GM21367 (cell line): Measurements from ENCODE around the gene DDX52.
"Not testable (repeated sequence)": the region's sequence is repeated elsewhere in the genome, so short reads cannot be mapped to it uniquely, and the experiment has no call there.

Experiments
- ATAC-seq: cut with Tn5 transposase; IDR thresholded peaks from one replicate; pipeline ENCODE4 v1.9.1; 2021; ENCODE audit not compliant: unreplicated experiment

The DDX52 gene, protein sequence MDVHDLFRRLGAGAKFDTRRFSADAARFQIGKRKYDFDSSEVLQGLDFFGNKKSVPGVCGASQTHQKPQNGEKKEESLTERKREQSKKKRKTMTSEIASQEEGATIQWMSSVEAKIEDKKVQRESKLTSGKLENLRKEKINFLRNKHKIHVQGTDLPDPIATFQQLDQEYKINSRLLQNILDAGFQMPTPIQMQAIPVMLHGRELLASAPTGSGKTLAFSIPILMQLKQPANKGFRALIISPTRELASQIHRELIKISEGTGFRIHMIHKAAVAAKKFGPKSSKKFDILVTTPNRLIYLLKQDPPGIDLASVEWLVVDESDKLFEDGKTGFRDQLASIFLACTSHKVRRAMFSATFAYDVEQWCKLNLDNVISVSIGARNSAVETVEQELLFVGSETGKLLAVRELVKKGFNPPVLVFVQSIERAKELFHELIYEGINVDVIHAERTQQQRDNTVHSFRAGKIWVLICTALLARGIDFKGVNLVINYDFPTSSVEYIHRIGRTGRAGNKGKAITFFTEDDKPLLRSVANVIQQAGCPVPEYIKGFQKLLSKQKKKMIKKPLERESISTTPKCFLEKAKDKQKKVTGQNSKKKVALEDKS

DNA sequence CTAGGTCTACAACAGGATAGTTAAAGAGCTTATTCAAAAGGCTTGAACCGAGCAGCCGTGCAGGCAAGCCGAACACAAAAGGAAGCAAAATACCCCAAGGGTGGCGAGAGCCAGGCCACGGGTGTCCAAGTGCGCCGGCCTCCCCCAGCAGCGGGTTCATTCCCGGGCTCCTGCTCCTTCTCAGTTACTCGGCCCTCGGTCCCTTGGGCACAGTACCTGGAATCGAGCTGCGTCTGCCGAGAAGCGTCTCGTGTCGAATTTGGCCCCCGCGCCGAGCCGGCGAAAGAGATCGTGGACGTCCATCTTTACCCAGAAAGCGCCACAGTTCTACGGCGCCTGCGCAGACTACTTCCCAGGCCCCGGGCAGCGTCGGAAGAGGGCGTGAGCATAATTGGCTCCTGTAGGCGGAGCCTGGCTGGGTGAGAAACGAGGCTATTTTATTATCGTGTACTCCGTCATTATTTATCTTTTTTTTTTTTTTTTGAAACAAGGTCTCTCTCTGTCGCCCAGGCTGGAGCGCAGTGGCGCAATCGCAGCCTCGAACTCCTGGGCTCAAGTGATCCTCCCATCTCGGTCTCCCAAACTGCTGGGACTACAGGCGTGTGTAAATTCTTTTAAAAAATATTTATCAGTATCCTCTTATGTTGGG lies at the start of gene DDX52:
DDX52 (minus strand) TSS at position 329 of the 649 bp plus-strand sequence; CDS start at position 303, 26 bp downstream.
- no peak for ATAC-seq

DNA sequence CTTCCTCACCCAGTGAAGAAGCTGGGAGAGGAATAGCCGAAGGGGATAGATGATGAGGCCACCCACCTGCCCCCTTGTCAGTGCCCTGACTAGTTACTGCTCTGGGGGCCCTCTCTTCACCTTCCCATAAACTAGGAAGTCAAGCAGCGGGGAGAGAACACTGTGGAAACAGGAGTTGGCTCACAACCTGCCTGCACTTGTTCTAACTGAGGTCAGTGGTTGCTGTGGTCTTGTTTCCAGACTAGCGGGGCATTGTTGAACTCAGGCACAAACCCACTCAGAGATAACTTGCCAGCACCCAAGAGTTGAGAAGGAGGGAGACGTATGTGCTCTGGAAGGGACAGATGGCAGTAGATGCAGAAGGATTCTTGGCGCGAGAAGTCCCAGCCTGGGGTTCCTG lies 48.6 kb upstream of the DDX52 start:
- ATAC-seq, result no peak

DNA sequence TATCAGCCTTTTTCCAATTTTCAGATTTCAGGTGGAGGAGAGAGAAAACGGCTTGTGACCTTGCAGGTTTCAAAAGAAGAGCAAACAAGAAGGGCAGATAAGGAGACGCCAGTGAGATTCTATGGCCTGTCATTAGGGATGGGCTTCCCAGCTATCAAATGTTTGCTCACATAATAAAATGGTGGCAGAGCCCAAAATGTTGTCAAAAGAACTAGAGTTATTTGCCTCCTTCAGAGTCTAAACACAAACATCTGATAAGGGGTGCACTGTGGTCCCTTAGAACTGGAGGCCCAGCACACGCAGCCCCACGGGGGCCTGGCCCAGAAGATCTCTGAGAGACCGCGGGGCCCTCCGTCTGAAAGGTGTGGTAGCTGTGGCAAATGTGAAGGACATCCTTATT lies 46.1 kb upstream of the DDX52 start:
- ATAC-seq, result no peak

DNA sequence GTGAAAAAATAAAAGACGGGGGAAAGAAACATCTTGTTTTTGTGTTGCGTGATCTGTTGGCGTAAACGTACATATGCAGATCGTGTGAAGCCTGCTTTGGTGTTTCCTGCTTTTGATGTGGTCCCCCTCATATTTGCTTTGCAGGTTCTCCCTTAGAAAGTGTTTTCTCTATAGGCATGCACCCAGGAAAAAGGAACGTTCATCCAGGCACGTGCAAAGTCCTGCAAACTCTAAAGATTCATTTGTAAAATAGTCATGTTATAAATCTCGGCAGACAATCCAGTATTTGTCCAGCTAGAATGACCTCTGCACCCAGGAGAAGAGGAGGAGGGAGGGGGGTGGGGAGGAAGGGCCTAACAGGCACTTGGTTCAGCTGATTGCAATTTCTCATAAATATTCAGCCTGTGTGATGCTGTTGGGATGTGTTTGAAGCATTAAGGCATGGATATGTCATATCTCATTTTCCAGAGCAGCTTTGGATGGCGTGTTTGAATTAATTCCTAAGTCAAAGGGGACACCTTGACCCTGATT lies 40.3 kb upstream of the DDX52 start:
- ATAC-seq, result no peak

DNA sequence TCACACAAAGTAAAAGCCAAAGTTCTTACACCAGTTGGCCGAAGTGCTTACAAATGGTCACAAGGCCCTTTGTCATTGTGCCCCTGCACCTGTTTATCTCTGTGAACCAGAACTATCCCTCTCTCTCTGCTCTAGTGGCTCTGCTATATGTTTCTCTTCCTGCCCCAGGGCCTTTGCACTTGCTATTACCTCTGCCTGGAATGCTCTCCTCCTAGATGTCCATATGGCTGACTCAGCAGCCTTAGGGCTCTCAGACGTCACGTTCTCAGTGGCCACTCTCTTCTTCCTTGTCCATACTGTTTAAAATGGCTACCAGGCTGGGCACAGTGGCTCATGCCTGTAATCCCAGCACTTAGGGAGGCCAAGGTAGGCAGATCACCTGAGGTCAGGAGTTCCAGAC lies 38.8 kb upstream of the DDX52 start:
- ATAC-seq, result no peak

DNA sequence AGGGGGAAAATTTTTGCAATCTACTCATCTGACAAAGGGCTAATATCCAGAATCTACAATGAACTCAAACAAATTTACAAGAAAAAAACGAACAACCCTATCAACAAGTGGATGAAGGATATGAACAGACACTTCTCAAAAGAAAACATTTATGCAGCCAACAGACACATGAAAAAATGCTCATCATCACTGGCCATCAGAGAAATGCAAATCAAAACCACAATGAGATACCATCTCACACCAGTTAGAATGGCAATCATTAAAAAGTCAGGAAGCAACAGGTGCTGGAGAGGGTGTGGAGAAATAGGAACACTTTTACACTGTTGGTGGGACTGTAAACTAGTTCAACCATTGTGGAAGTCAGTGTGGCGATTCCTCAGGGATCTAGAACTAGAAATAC lies 36.7 kb upstream of the DDX52 start:
- not testable (repeated sequence) for ATAC-seq

DNA sequence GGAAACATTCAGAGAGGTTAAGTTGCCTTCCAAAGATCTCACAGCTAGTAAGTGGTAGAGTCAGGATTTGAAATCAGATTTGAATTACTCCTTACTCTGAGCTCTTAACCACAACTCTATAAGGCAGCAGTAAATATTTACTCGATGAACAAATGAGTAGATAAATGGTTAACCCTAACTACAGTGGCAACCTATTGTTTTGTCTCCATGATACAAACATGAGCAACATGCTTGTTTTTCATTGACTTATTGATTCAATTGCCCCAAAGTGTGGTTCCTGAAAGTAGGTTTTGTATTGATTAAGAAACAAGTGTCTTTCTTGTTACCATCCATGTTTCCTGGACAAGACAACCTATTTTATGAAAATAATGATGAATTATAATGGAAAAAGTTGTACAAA lies 34.8 kb upstream of the DDX52 start:
- no peak for ATAC-seq

DNA sequence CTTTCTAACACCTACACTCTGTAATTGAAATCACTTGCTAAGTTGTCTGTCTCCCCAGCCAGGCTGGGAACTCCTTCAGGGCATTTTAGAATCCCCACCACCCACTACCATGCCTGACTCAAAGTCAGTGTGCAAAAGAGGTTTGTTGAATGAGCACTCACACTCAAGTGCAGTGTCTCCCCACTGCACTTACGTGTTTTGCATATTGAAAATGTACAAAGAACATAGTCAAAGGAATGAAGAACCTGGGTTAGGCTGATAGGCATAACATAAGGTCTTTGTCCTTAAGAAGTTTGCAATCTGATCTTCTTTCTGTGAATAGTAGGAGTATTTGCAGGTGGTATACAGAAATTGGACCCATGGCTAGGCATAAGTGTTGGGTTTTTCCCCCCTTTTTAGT lies 33.8 kb upstream of the DDX52 start:
- no peak for ATAC-seq

DNA sequence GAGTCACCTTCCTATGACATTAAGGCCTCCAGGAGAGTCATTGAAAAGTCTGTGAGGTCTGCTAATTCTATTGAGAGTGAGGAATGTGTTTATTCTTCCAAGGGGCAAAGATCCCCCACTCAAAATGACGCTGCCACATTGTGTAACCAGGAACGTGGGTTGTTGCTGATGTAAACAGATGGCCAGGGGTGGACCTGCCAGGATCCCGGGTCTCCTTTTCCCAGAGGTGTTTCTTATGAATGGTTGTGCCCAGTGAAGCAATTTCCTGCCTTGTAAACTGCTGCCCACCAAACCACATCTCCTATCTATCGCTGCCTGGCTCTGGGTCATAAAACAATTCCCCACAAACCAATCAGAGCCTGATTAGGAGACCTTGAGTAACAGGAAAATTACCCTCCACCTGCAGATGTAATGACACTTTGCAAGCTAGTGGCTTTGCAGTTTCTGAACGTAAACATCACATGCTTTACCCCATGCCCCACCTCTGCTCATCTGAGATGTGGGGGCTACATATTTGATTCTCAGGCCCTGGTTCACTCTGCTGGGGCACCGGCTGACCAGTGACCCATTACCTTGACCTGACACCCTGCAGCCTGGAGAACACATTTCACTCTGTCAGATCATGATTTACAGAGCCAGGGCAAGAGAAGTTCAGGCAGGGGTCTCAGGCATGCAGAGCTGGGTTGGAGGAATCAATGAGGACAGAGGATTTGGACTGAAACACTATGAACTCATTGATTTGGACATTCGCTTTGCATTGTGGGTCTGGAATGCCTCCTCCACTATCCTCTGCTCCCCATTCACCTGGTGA lies 33.1 kb upstream of the DDX52 start:
- ATAC-seq, result no peak

DNA sequence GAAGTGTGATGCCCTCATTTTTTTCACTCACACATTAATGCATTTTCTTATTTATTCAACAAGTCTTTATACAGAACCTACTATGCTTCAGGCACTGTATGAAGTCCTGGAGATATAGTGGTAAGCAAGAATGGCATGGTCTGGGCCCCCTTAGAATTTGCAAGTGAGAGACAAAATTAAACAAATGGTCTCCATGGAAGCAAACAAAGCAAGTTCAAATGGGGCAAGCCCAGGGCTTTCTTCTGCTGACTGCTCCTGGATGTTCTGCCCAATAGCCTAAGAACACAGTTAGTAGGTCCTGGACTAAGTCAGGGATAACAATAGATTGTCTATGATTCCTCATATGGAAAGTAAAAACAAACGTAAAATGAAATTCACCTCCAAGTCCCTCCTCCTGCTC lies 31.3 kb upstream of the DDX52 start:
- no peak for ATAC-seq

DNA sequence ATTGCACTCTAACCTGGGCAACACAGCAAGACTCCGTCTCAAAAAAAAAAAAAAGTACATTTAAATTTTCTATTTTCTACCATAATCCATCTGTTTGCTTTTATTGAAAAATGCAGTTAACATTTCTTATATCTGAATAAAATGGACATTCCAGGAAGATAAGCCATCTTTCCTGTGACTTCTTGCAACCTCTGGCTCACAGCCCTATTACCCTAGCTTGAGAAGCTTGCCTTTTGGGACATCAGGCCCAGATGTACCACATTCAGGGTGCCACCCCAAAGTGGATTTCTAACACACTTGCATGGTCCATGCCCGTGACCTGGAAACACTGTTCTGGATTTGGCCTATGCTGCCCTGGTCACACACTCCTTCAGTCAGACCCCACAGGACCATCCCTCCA lies 30.1 kb upstream of the DDX52 start:
- no peak for ATAC-seq

DNA sequence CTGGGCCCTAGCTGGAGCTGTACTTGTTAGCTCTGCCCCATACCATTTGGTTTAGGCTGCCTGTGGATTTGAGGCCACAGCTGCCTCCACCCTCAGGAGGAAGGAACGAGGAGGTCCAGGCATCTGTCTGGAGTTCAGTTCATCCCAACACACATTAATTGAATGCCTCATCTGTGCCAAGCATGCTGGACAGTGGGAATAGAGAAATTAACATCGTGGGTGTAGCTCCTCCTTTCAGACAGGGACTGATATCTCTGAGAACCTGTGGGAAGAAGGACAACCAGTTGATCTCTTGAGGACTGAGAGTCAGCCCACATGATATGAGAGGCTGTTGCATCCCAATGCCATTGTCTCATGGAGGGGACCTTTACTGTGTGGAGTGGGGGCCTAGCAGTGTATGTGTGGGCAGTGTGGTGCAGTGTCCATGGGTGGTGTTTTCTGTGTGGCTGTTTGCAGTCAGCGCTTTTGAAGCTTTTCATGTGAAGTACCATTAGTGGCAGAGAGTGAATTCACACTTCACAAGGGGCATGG lies 29.4 kb upstream of the DDX52 start:
- no peak for ATAC-seq

DNA sequence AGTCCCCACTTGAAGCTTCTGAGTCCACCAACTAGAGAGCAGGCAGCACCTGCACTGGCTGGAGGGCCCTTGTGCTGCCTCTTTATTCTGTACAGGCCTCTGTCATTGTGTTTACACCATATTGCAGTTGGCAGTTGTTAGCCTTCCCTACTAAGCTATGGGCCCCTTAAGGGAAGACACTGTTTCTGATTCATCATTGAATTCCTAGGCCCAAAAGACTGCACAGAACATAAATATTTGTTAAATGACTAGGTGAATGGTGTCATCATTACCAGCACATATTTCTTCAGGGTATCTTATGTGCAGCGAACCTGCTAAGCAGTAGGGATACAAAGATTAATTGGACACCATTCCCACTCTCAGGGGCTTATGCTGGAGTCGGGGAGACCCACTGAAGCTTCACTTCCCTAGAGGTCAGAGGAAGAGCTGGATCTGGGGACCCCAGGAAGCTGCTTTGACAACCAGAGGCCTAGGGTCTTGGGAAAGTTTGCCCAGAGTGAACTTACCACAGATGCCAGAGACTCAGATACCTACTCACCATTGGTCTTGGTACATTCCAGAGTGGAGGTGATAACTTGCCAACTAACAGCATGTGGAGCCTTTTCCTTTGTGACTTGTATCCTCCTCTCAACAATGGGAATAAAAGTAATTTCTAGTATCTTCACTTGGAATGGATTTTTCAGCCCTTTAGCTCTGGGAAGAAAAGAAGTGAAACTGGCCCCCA lies 28.7 kb upstream of the DDX52 start:
- ATAC-seq, result no peak

DNA sequence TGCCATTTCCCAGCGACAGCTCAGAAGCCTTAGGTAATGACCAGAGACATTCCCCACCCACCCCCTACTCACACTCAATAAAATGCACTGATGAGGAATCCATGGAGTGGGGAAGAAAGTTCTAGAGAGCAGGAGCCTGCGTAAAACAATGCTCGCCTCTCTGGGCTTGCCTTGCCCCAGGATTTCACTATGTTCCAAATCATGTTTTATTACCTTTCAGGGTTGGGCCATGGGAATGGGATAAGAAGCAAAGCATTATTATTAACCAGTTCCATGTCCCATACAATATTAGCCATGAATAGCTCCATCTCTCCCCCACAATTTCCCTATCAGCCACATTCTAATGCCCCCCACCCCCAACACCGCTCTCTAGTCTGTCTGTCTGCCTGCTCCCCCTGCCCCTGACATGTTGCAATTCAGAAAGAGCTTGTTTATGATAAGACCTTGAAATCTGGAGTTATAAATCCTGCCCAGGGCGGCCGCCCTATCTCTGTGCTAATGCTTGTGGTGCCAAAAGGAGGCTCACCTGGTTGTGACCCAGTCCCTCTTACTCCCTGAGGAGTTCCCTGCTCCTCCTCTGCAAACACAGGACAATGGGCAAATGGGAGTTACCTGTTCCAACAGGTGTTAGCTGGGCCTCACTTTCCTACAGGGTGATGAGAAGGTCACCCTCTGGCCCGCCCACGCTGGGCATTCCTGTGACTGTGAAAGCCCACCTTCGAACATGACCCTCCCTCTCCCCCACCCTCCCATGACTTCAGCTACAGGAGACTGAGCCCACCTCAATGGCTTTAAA lies 28.0 kb upstream of the DDX52 start:
- no peak for ATAC-seq

DNA sequence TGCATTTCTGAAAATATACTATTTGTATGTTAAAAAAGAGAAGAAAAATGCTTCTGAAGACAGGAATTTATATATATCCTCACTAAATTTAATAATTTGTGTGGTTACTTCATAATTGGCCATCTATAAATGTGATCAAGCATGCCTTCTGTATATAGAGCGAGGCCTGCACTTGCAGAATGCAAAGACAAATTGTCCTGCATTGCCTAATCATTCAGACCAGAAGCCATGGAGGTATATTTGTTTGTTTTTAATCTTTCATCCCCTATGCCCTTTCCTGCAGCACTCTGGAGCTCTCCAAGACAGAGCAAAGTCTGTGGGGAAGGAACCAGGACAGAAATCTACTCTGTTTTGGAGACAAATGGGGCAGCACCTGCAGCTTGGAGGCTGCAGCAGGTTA lies 23.8 kb upstream of the DDX52 start:
- ATAC-seq, result no peak

DNA sequence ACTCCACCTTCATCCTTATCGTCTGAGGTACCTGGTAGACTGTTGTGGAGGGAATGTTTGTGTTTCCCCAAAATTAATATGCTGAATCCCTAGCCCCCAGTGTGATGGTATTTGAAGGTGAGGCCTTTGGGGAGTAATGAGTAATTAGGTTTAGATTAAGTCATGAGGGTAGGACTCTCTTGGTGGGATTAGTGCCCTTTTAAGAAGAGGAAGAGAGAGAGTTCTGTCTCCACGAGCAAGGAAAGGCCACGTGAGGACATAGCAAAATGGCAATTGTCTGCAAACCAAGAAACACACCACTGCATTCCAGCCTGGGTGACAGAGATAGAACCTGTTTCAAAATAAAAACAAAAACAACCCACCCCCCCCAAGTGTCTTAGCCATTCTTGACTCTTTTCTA lies 21.0 kb upstream of the DDX52 start:
- ATAC-seq, result no peak

DNA sequence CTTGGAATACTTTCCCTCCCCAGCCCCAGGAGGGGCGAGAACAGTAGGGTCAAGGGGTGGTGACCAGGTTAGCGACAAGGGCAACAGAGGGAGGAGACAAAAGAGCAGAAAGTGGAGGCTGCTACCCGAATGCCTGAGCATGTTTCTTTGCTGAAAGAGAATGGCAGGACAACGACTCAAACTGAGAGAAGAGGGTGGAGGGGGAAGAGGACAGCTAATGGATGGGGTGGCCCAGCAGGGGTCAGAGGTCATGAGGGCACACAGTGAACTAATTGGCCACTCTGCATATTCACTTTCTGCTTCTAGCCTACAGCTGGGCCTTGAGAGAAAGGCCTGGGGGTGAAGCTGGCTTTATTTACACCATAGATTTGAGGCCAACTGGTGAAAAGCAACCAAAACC lies 19.1 kb upstream of the DDX52 start:
- ATAC-seq, result no peak

DNA sequence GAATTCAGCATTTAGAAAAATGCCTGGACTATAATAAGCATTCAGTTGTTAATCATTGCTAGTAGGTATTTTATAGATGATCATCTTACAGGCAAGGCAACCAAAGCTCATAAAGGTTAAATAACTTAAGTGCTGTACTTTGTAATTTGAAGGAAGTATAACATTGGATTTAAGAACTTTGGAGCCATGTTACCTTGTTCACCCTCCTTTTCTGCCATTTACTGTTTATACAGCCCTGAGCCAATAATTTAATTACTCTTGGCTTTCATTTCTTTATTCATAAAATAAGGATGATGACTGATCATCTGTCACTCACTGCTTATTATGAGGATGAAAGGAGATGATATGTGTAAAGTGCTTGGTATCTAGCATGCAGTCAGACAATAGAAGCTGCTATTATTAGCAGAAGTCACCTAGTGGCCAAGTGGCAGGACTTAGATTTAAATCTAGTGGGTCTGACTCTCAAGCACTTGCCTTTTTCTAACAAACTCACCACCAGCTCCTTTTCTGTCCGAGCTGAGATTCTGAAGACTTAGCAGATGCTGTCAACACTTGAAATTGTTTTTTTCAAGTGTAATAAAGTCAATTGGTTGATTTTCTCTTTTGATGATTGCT lies 18.3 kb upstream of the DDX52 start:
- no peak for ATAC-seq

DNA sequence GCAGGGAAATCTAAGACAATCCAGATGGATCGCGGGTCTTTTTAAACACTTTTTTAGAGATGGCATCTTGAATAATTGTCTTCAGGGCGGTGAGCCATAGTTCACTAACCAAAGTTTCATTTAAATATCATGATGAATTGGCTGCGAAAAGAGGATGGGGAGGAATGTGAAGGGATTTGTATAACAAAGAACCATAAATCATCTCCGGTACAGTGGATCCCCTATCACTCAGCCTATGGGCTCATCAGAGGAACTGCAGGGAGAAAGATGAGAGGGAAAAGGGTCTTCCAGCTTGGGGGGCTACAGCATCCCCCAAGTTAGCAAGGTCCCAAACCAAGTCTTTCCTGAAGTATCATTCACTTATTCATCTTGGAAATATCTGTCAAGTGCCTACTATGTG lies 16.7 kb upstream of the DDX52 start:
- ATAC-seq, result no peak
